Stimulated activated CD4-positive, alpha-beta T cell treated with anti-CD3 and anti-CD28 coated beads, Interleukin-2, amount 100 ng/mL, for 4 hours (primary cell): ENCODE data around the gene NR2F2.

Experiments used
- DNase-seq: peaks from one replicate; pipeline ENCODE4 v3.0.0-alpha.2; 2020; ENCODE audit warnings: low read depth

Gene NR2F2

GRCh38 chr15:96320107-96320506 lies 10.4 kb upstream of the NR2F2 start:
- DNase-seq = no peak

- DNase-seq = no peak
These were observed 9.5 kb upstream of the NR2F2 start for GRCh38 chr15:96320703-96321638.

GRCh38 chr15:96321639-96322535 lies 8.6 kb upstream of the NR2F2 start:
- no peak for DNase-seq

- no peak for DNase-seq
These were observed 7.8 kb upstream of the NR2F2 start for GRCh38 chr15:96322536-96323318.

- no peak for DNase-seq
These were observed 7.0 kb upstream of the NR2F2 start for GRCh38 chr15:96323319-96324145.

- no peak for DNase-seq
These were observed 6.2 kb upstream of the NR2F2 start for GRCh38 chr15:96324192-96324895.

GRCh38 chr15:96324940-96325540 lies 5.5 kb upstream of the NR2F2 start:
- DNase-seq = no peak

GRCh38 chr15:96325541-96326327 lies 4.8 kb upstream of the NR2F2 start:
- no peak for DNase-seq

GRCh38 chr15:96326328-96327154 lies 4.0 kb upstream of the NR2F2 start:
- no peak for DNase-seq

- DNase-seq = no peak
These were observed 3.3 kb upstream of the NR2F2 start for GRCh38 chr15:96327155-96327741.

- DNase-seq = no peak
These were observed 2.2 kb upstream of the NR2F2 start for GRCh38 chr15:96328181-96328876.

GRCh38 chr15:96328877-96329195 lies 1.7 kb upstream of the NR2F2 start:
- DNase-seq = no peak

- no peak for DNase-seq
These were observed 1.0 kb upstream of the NR2F2 start for GRCh38 chr15:96329403-96329981.

- no peak for DNase-seq
These were observed 443 bp upstream of the NR2F2 start for GRCh38 chr15:96330064-96330449.

GRCh38 chr15:96331144-96331944 lies 844 bp downstream of the NR2F2 start:
- no peak for DNase-seq

- DNase-seq = no peak
These were observed 1.6 kb downstream of the NR2F2 start for GRCh38 chr15:96331945-96332636.
